Measurements from ENCODE around the gene IL1R1. TPM values are rescaled to one million over a fixed set of nuclear protein-coding genes. Genes with fewer than 3 reads are reported as not detected.

The IL1R1 gene
- polyA plus RNA-seq, 3 donors = 1.8 to 2.7 (median 2.6) TPM

GRCh38 chr2:102114851-102115497 lies 27.6 kb upstream of the IL1R1 start:
- Histone ChIP-seq H3K79me2 (ENCODE audit: insufficient read depth, low read length) (no peaks in the 10 kb centered on the region), H3K9ac (ENCODE audit: insufficient read depth, low read length, poor library complexity, severe bottlenecking) (no peak overlapping the region), H3K9me3 (replicated peaks in 1 of 2; ENCODE audit: control insufficient read depth in 1 of 2, insufficient read depth in 1 of 2, low read length in 2 of 2) (no peaks in the 10 kb centered on the region), H3K4me2 (replicated peaks; ENCODE audit: extremely low read depth, low read length, poor library complexity, severe bottlenecking) (no peak overlapping the region), H3K4me1 (ENCODE audit: control insufficient read depth in 1 of 2, insufficient read depth in 2 of 2, low read length in 2 of 2) (peaks cover 18 to 25% of the 10 kb centered on the region in 2 donors), H3K27ac (ENCODE audit: low read depth in 1 of 2, low read length in 2 of 2) (peak overlapping the region in 1 of 2 donors; percentile 6), H4K20me1 (ENCODE audit: insufficient read depth, low read length) (no peaks in the 10 kb centered on the region), H2AFZ (ENCODE audit: insufficient read depth, low read depth, low read length, poor library complexity, severe bottlenecking) (no peak overlapping the region), H3K4me3 (replicated peaks in 1 of 3; ENCODE audit: low read depth in 2 of 3, low read length in 3 of 3) (no peak overlapping the region), H3K27me3 (ENCODE audit: control insufficient read depth in 2 of 2, insufficient read depth in 2 of 2, low read length in 2 of 2) (no peaks in the 10 kb centered on the region), H3K36me3 (replicated peaks in 1 of 2; ENCODE audit: control insufficient read depth in 1 of 2, insufficient read depth in 2 of 2, low read length in 2 of 2) (no peaks in the 10 kb centered on the region)
- 18% methylated on average over 2 of the region's 5 CpGs for WGBS (ENCODE audit: insufficient coverage)
- peaks cover 0 to 5% (median 0%) of the 10 kb centered on the region in 7 donors for H3K9me3 Mint-ChIP-seq
- peaks cover 28% of the 10 kb centered on the region for H3K4me1 Mint-ChIP-seq
- no peak for TF ChIP-seq CTCF (IDR thresholded peaks at IDR 0.05)
- H3K27ac Mint-ChIP-seq = peak overlapping the region in 4 of 7 donors; percentile 11 to 74 (median 48)
- intact Hi-C loops (cut with micrococcal nuclease) = no loop called here
- H3K27me3 Mint-ChIP-seq (ENCODE audit: low read depth in 3 of 3) = peaks cover 4 to 6% (median 5%) of the 10 kb centered on the region in 3 donors
- H3K4me3 Mint-ChIP-seq = peak overlapping the region in 1 of 2 donors; percentile 39
- DNase-seq = peak; percentile 55 to 73 (median 66)
- no peaks in the 10 kb centered on the region for H3K36me3 Mint-ChIP-seq

- Histone ChIP-seq H3K36me3 (replicated peaks in 1 of 2; ENCODE audit: control insufficient read depth in 1 of 2, insufficient read depth in 2 of 2, low read length in 2 of 2) (no peaks in the 10 kb centered on the region), H3K4me2 (replicated peaks; ENCODE audit: extremely low read depth, low read length, poor library complexity, severe bottlenecking) (no peak overlapping the region), H3K4me3 (replicated peaks in 1 of 3; ENCODE audit: low read depth in 2 of 3, low read length in 3 of 3) (no peak overlapping the region), H3K9me3 (replicated peaks in 1 of 2; ENCODE audit: control insufficient read depth in 1 of 2, insufficient read depth in 1 of 2, low read length in 2 of 2) (no peaks in the 10 kb centered on the region), H3K9ac (ENCODE audit: insufficient read depth, low read length, poor library complexity, severe bottlenecking) (no peak overlapping the region), H2AFZ (ENCODE audit: insufficient read depth, low read depth, low read length, poor library complexity, severe bottlenecking) (no peak overlapping the region), H3K4me1 (ENCODE audit: control insufficient read depth in 1 of 2, insufficient read depth in 2 of 2, low read length in 2 of 2) (peaks cover 18 to 25% of the 10 kb centered on the region in 2 donors), H3K27ac (ENCODE audit: low read depth in 1 of 2, low read length in 2 of 2) (peak overlapping the region in 1 of 2 donors; percentile 50), H3K79me2 (ENCODE audit: insufficient read depth, low read length) (no peaks in the 10 kb centered on the region), H3K27me3 (ENCODE audit: control insufficient read depth in 2 of 2, insufficient read depth in 2 of 2, low read length in 2 of 2) (no peaks in the 10 kb centered on the region), H4K20me1 (ENCODE audit: insufficient read depth, low read length) (no peaks in the 10 kb centered on the region)
- peak overlapping the region in 1 of 2 donors; percentile 5 for H3K4me3 Mint-ChIP-seq
- no CpG with 5 or more reads among the region's 8 CpGs for WGBS (ENCODE audit: insufficient coverage)
- intact Hi-C loops (cut with micrococcal nuclease) = no loop called here
- H3K4me1 Mint-ChIP-seq = peaks cover 28% of the 10 kb centered on the region
- peaks cover 0 to 5% (median 0%) of the 10 kb centered on the region in 7 donors for H3K9me3 Mint-ChIP-seq
- TF ChIP-seq CTCF (IDR thresholded peaks at IDR 0.05) = no peak
- H3K36me3 Mint-ChIP-seq = no peaks in the 10 kb centered on the region
- peaks cover 4 to 12% (median 5%) of the 10 kb centered on the region in 3 donors for H3K27me3 Mint-ChIP-seq (ENCODE audit: low read depth in 3 of 3)
- H3K27ac Mint-ChIP-seq = peak overlapping the region; percentile 16 to 88 (median 82)
- peak; percentile 41 to 52 (median 42) for DNase-seq
These were observed 25.7 kb upstream of the IL1R1 start for GRCh38 chr2:102116630-102117471.

Measured in CD14-positive monocyte (primary cell).